ENCODE measurements around the gene PRDM5.

GRCh38 chr4:120867506-120867905, 55.0 kb downstream of the PRDM5 start:
- no peak for TF ChIP-seq FOXM1 (IDR thresholded peaks at IDR 0.05; ENCODE audit: borderline replicate concordance)
- no peak for TF ChIP-seq FOXK2 (IDR thresholded peaks at IDR 0.05)
